ENCODE measurements around the gene CDC42.

The CDC42 gene

DNA sequence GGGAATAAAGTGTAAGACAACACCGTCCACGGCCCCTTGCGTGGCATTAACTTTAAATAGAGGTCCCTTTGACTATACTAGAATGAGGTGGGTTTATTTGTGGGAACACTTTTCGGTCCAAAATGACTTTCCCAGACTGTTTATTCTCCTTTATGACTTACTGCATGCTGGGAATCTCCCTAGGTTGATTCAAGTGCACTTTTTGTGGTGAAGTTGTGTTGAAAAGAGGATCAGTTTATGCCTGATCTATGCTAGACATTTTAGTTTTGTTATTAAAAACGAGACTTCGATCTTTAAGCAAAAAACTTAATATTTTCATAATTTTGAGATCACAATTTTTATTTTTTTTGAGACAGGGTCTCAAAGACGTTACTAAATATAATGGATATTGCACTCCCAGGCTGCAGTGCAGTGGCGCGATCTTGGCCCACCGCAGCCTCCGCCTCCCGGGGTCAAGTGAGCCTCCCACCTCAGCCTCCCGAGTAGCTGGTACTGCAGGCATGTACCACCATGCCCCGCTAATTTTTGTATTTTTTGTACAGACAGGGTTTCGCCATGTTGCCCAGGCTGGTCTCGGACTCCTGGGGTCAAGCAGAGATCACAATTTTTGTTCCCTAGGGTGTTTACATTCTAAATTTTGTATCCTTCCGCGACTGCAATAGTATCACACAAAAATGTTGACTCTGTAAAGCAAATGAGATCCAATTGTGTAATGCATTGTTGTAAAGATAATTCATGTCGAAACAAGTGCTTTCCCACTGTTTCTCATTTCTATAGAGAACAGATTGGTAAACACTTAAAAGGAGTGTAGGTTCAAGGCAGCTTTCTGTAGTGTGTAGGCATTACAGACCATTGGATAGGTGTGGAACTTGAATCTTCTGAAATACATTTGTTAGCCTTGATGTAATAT is 1.6 kb downstream of the CDC42 start:
- H3K4me3 ChIP-seq (ENCODE audit: low read depth, low read length), result peak overlapping the region; percentile 78
- TF ChIP-seq, protein P1, sequence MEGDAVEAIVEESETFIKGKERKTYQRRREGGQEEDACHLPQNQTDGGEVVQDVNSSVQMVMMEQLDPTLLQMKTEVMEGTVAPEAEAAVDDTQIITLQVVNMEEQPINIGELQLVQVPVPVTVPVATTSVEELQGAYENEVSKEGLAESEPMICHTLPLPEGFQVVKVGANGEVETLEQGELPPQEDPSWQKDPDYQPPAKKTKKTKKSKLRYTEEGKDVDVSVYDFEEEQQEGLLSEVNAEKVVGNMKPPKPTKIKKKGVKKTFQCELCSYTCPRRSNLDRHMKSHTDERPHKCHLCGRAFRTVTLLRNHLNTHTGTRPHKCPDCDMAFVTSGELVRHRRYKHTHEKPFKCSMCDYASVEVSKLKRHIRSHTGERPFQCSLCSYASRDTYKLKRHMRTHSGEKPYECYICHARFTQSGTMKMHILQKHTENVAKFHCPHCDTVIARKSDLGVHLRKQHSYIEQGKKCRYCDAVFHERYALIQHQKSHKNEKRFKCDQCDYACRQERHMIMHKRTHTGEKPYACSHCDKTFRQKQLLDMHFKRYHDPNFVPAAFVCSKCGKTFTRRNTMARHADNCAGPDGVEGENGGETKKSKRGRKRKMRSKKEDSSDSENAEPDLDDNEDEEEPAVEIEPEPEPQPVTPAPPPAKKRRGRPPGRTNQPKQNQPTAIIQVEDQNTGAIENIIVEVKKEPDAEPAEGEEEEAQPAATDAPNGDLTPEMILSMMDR (IDR thresholded peaks at IDR 0.05; ENCODE audit: borderline replicate concordance, insufficient read depth, low read depth, low read length), result no peak

DNA sequence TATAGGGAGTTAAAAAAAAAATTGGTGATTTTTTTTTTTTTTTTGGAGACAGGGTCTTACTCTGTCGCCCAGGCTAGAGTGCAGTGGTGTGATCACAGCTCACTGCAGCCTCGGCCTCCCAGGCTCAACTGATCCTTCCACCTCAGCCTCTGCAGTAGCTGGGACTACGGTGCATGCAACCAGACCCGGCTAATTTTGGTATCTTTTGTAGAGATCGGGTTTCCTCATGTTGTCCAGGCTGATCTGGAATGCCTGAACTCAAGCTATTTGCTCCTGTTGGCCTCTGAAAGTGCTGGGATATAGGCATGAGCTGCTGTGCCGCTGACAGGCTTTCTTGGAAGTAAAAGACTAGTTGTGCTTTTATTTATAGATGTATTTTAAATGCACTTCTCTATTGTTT is 3.0 kb downstream of the CDC42 start:
- TF ChIP-seq, protein P1 (IDR thresholded peaks at IDR 0.05; ENCODE audit: borderline replicate concordance, insufficient read depth, low read depth, low read length), result no peak
- H3K4me3 ChIP-seq (ENCODE audit: low read depth, low read length), result no peak overlapping the region

DNA sequence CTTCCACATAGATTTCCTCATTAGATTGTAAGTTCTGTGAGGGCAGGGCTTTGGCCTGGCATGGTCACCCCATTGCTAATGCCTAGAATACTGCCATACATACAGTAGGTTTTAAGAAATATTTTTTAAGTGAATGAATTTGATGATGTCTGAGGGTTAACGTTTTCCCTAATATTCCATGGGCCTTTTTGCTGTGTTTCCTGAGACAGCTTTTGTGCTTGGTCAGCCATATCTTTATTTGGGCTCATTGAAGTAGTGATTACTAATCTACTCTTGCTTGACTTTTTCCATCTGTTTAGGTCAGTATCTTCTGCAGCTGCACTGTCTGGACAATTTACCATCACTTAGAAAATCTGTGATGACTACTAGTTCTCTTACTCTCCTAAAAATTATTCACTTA is 3.5 kb downstream of the CDC42 start:
- no peak overlapping the region for H3K4me3 ChIP-seq (ENCODE audit: low read depth, low read length)
- TF ChIP-seq, protein P1 (IDR thresholded peaks at IDR 0.05; ENCODE audit: borderline replicate concordance, insufficient read depth, low read depth, low read length), result no peak

DNA sequence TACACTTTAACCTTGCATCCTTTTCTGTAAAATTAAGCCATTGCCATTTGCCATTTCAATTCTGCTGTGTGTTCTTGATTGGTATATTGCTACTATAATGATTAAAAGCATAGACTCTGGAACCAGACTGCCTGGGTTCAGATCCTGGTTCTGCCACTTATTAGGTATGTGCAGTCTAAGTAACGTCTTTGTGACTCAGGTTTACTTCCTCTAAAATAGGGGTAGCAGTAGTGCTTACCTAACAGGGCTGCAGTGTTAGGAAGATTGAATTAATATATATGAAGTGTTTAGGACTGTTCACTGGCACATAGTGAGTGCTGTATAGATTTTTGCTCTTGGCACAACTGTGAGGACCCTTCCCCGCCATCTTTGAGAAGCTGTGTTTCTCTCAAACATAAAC is 4.4 kb downstream of the CDC42 start:
- TF ChIP-seq, protein P1 (IDR thresholded peaks at IDR 0.05; ENCODE audit: borderline replicate concordance, insufficient read depth, low read depth, low read length), result no peak
- H3K4me3 ChIP-seq (ENCODE audit: low read depth, low read length), result no peak overlapping the region

DNA sequence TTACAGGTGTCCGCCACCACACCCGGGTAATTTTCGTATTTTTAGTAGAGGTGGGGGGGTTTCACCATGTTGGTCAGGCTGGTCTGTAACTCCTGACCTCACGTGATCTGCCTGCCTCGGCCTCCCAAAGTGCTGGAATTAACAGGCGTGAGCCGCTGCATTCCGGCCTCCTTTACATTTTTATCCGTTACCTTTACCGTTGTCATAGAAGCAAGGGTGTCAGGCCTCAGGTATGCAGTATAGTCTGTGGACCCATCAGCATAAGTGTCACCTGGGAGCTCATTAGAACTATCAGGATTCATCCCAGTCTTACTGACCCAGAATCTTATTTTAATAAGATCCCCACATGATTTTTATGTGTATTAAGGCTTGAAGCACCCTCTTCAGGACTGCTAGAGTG is 5.4 kb downstream of the CDC42 start:
- no peak overlapping the region for H3K4me3 ChIP-seq (ENCODE audit: low read depth, low read length)
- TF ChIP-seq, protein P1 (IDR thresholded peaks at IDR 0.05; ENCODE audit: borderline replicate concordance, insufficient read depth, low read depth, low read length), result no peak

DNA sequence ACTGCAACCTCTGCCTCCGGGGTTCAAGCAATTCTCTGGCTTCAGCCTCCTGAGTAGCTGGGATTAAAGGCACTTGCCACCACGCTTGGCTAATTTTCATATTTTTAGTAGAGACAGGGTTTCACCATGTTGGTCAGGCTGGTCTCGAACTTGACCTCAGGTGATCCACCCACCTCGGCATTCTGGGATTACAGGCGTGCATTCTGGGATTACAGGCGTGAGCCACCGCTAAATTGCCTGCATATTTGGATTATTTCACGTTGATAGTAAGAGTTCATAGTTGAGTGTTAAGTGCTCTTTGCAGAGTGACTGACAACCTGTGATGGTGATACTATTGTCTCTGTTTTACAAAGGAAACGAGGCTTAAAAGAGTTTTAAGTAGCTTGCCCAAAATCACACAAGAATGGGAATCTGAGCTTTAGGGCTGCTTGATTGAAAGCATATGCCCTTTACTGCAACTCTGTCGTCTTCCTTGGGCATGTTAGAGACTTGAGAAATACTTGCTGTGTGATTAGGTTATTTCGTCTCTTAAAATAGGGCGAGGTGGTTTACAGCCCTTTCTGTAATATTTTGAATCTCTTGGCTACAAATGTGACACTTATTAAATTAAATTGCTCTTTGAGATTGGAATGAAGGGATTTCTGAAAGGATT is 12.4 kb downstream of the CDC42 start:
- TF ChIP-seq, protein P1 (IDR thresholded peaks at IDR 0.05; ENCODE audit: borderline replicate concordance, insufficient read depth, low read depth, low read length), result no peak
- H3K4me3 ChIP-seq (ENCODE audit: low read depth, low read length), result no peak overlapping the region
